HG03571 (cell line): ENCODE measurements around the gene TBC1D1.

Experiments used
- ATAC-seq: cut with Tn5 transposase; IDR thresholded peaks from one replicate; pipeline ENCODE4 v1.9.1; 2021; ENCODE audit not compliant: unreplicated experiment

TBC1D1 gene

GRCh38 chr4:37985730-37986275 is 94.9 kb downstream of the TBC1D1 start:
- ATAC-seq = no peak

- ATAC-seq = no peak
These were observed 97.8 kb downstream of the TBC1D1 start for GRCh38 chr4:37988670-37989069.

GRCh38 chr4:37989398-37990260 is 98.7 kb downstream of the TBC1D1 start:
- no peak for ATAC-seq

- no peak for ATAC-seq
These were observed 99.9 kb downstream of the TBC1D1 start for GRCh38 chr4:37990731-37991245.

GRCh38 chr4:37991623-37992410 is 100.9 kb downstream of the TBC1D1 start:
- no peak for ATAC-seq

GRCh38 chr4:37993806-37994205 is 102.9 kb downstream of the TBC1D1 start:
- ATAC-seq = no peak

- ATAC-seq = no peak
These were observed 103.7 kb downstream of the TBC1D1 start for GRCh38 chr4:37994569-37994968.

GRCh38 chr4:37995299-37995821 is 104.5 kb downstream of the TBC1D1 start:
- no peak for ATAC-seq

- no peak for ATAC-seq
These were observed 105.3 kb downstream of the TBC1D1 start for GRCh38 chr4:37995981-37996775.

GRCh38 chr4:37998226-37998625 is 107.3 kb downstream of the TBC1D1 start:
- ATAC-seq = no peak

- ATAC-seq = no peak
These were observed 108.3 kb downstream of the TBC1D1 start for GRCh38 chr4:37999000-37999716.

- ATAC-seq = no peak
These were observed 109.1 kb downstream of the TBC1D1 start for GRCh38 chr4:37999965-38000364.

GRCh38 chr4:38001927-38002326 is 111.0 kb downstream of the TBC1D1 start:
- no peak for ATAC-seq

- ATAC-seq = no peak
These were observed 111.7 kb downstream of the TBC1D1 start for GRCh38 chr4:38002451-38003071.

- ATAC-seq = no peak
These were observed 112.2 kb downstream of the TBC1D1 start for GRCh38 chr4:38003102-38003501.

- no peak for ATAC-seq
These were observed 112.7 kb downstream of the TBC1D1 start for GRCh38 chr4:38003628-38004027.

- ATAC-seq = no peak
These were observed 113.2 kb downstream of the TBC1D1 start for GRCh38 chr4:38004062-38004461.

- ATAC-seq = no peak
These were observed 114.0 kb downstream of the TBC1D1 start for GRCh38 chr4:38004887-38005286.

GRCh38 chr4:38005637-38006036 is 114.8 kb downstream of the TBC1D1 start:
- ATAC-seq = no peak
